GM12872 (cell line): Measurements from ENCODE around the gene C9orf153.

ENCODE experiments used
- TF ChIP-seq, protein P1 (sequence below): IDR thresholded peaks from 3 replicates; pipeline ENCODE4 v1.5.1; 2011; ENCODE audit warnings: low read depth, mild to moderate bottlenecking, low read length, moderate library complexity; ENCODE audit not compliant: insufficient read depth

Gene C9orf153

DNA sequence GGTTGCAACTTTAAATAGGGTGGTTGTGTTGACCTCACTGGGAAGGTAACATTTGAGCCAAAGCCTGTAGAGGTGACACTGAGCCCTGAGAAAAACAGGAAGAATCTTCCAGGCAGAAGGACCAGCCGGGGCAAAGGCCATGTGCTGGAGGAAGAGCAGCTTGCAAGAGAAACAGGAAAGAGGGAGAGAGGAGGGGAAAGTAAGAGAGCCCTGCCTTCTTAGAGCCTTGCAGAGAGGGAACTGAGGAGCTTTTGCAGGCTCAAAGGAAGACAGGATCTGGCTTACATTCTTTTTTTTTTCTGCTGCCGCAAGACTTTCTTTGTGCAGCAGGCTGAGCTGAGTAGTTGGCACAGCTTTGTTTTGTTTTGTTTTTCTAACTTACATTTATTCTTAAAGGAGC is 17.4 kb downstream of the C9orf153 start:
- TF ChIP-seq, protein P1, sequence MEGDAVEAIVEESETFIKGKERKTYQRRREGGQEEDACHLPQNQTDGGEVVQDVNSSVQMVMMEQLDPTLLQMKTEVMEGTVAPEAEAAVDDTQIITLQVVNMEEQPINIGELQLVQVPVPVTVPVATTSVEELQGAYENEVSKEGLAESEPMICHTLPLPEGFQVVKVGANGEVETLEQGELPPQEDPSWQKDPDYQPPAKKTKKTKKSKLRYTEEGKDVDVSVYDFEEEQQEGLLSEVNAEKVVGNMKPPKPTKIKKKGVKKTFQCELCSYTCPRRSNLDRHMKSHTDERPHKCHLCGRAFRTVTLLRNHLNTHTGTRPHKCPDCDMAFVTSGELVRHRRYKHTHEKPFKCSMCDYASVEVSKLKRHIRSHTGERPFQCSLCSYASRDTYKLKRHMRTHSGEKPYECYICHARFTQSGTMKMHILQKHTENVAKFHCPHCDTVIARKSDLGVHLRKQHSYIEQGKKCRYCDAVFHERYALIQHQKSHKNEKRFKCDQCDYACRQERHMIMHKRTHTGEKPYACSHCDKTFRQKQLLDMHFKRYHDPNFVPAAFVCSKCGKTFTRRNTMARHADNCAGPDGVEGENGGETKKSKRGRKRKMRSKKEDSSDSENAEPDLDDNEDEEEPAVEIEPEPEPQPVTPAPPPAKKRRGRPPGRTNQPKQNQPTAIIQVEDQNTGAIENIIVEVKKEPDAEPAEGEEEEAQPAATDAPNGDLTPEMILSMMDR, result no peak

- TF ChIP-seq, protein P1, result no peak
Observed at GRCh38 chr9:86241216-86241615, 18.2 kb downstream of the C9orf153 start.

DNA sequence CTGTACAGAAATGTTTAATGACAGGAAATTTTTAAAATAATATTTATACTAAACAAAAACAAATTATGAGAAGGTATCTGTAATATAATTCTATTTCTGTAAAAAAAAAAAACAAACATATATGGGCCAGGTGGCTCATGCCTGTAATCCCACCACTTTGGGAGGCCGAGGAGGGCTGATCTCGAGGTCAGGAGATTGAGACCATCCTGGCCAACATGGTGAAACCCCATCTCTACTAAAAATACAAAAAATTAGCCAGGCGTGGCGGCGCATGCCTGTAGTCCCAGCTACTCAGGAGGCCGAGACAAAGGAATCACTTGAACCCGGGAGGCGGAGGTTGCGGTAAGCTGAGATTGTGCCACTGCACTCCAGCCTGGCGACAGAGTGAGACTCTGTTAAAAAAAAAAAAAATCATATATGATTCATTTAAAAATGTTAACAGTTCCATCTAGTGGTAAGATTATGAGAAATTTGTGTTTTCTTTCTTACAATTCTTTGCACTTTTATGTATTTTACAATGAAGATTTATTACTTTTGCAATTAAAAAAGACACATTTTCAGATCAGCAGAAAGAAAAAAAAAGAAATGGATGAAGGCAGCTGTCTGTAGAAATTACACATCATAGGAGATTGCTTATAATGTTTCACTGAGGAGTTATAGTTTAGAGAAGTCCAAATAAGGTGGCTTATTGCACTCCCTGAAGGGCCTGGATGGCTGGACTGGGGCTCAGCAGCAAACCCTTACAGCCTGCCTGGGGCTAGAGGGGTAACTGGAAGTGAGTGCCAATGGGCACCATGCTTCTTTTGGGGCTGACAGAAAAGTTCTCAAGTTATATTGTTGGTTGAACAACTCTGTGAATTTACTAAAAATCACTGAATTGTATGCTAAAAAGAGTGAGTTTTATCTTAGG is 20.3 kb downstream of the C9orf153 start:
- TF ChIP-seq, protein P1, result no peak

GRCh38 chr9:86230858-86231257 is 28.6 kb downstream of the C9orf153 start:
- TF ChIP-seq, protein P1, result no peak

DNA sequence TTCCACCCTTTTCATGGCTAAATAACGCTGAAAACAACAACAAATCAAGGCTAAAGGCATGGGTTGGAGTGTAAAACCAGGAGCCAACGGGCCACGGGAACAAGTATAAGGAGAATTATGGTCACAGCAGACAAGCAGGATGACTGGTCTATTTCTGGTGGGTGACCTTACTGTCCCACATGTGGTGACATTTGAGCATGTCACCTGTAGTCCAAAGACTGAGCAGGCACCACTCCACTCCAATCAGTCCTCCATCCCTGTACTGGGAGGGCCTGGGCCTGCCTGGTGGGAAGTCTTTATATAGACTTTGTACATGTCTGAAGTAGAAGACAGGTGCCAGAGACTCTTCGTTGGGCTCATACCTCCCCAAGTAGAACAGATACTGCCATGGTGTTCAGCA is 36.8 kb downstream of the C9orf153 start:
- TF ChIP-seq, protein P1, result no peak

- TF ChIP-seq, protein P1, result no peak
Observed at GRCh38 chr9:86219606-86220005, 39.9 kb downstream of the C9orf153 start.

- TF ChIP-seq, protein P1, result no peak
Observed at GRCh38 chr9:86217076-86217755, 42.2 kb downstream of the C9orf153 start.
